SK-N-SH (cell line): Measurements from ENCODE around the gene CDSN. TPM values are rescaled to one million over a fixed set of nuclear protein-coding genes. Genes with fewer than 3 reads are reported as not detected.

Source experiments
- CTCF ChIA-PET: fragments of 300-600, 350-600 bp; formaldehyde crosslinking; extraction: SDS; loops from one replicate; lab custom pipeline; 2021; lab: Yijun Ruan, JAX
- POLR2A ChIA-PET: fragments of 350-600 bp; sonication (Branson Sonifier 250); formaldehyde crosslinking; extraction: SDS; loops from one replicate; lab custom pipeline; 2020; ENCODE audit warnings: antibody characterized with exemption, inconsistent platforms; lab: Yijun Ruan, JAX
- DNase-seq: peaks from one replicate; pipeline ENCODE4 v3.0.0; 2012
- H2AFZ ChIP-seq: fragments of 200-600 bp; sonication (generic); 2 replicates; pipeline ENCODE4 v1.8.1; 2016; ENCODE audit warnings: antibody characterized with exemption, mild to moderate bottlenecking, low read depth
- H3F3A ChIP-seq: fragments of 200-600 bp; sonication (generic); replicated peaks from 2 replicates; pipeline ENCODE3; 2016; ENCODE audit warnings: antibody characterized with exemption, mild to moderate bottlenecking; ENCODE audit not compliant: insufficient read depth
- H3K27ac ChIP-seq, 2 experiments: fragments of 200-500 bp in 1 of 2; fragments of 200-600 bp in 1 of 2; sonication (Bioruptor generic) in 1 of 2; sonication (generic), shearing (Covaris generic) in 1 of 2; 2 replicates each; pipeline versions ENCODE4 v1.5.1 to v1.6.1; 2014 to 2016; ENCODE audit warnings: low read depth in 2 of 2, inconsistent platforms in 1 of 2, low read length in 1 of 2, mild to moderate bottlenecking in 1 of 2, mixed read lengths in 1 of 2
- H3K27me3 ChIP-seq: fragments of 200-600 bp; sonication (generic), shearing (Covaris generic); 2 replicates; pipeline ENCODE4 v1.6.1; 2016; ENCODE audit warnings: mixed run types; ENCODE audit not compliant: insufficient read depth
- H3K36me3 ChIP-seq, 2 experiments: fragments of 200-500 bp in 1 of 2; fragments of 200-600 bp in 1 of 2; sonication (Bioruptor generic) in 1 of 2; sonication (generic) in 1 of 2; replicated peaks in 1 of 2; 2 replicates each; pipeline versions ENCODE3 to v1.5.1; 2014 to 2016; ENCODE audit warnings: low read length in 1 of 2, mild to moderate bottlenecking in 1 of 2; ENCODE audit not compliant: insufficient read depth in 2 of 2, control insufficient read depth in 1 of 2
- H3K4me1 ChIP-seq, 2 experiments: fragments of 200-500 bp in 1 of 2; fragments of 200-600 bp in 1 of 2; sonication (Bioruptor generic) in 1 of 2; sonication (generic), shearing (Covaris generic) in 1 of 2; 2 replicates each; pipeline versions ENCODE4 v1.5.1 to v1.6.1; 2014 to 2016; ENCODE audit warnings: low read depth in 1 of 2, low read length in 1 of 2, mixed run types in 1 of 2; ENCODE audit not compliant: insufficient read depth in 2 of 2, control insufficient read depth in 1 of 2
- H3K4me2 ChIP-seq: fragments of 200-600 bp; sonication (generic), shearing (Covaris generic); 2 replicates; pipeline ENCODE4 v1.6.1; 2017; ENCODE audit warnings: mixed run types
- H3K4me3 ChIP-seq, 2 experiments: fragments of 200-500 bp in 1 of 2; fragments of 200-600 bp in 1 of 2; sonication (Bioruptor generic) in 1 of 2; sonication (generic), shearing (Covaris generic) in 1 of 2; 2 replicates each; pipeline versions ENCODE4 v1.5.1 to v1.8.1; 2014 to 2016; ENCODE audit warnings: low read depth in 2 of 2, inconsistent platforms in 1 of 2, low read length in 1 of 2, mild to moderate bottlenecking in 1 of 2, mixed read lengths in 1 of 2, moderate library complexity in 1 of 2
- H3K79me2 ChIP-seq: fragments of 200-600 bp; sonication (generic); 2 replicates; pipeline ENCODE4 v1.8.1; 2017; ENCODE audit warnings: mild to moderate bottlenecking; ENCODE audit not compliant: insufficient read depth
- H3K9ac ChIP-seq: fragments of 200-600 bp; sonication (generic); 2 replicates; pipeline ENCODE4 v1.6.1; 2017; ENCODE audit warnings: mixed run types
- H3K9me2 ChIP-seq: fragments of 200-600 bp; sonication (generic); 2 replicates; pipeline ENCODE4 v1.6.1; 2017; ENCODE audit warnings: mixed run types
- H3K9me3 ChIP-seq: fragments of 200-600 bp; sonication (generic); 2 replicates; pipeline ENCODE4 v1.6.1; 2017; ENCODE audit warnings: mixed run types, mild to moderate bottlenecking, moderate library complexity
- H4K20me1 ChIP-seq: fragments of 200-600 bp; sonication (generic); 2 replicates; pipeline ENCODE4 v1.6.1; 2017; ENCODE audit warnings: mild to moderate bottlenecking, mixed run types; ENCODE audit not compliant: insufficient read depth
- FOSL2 ChIP-seq: IDR thresholded peaks from 2 replicates; pipeline ENCODE4 v1.4.0; 2012; ENCODE audit warnings: low read depth, mild to moderate bottlenecking, moderate library complexity, borderline replicate concordance
- MEF2A ChIP-seq: IDR thresholded peaks from 2 replicates; pipeline ENCODE4 v1.4.0; 2012; ENCODE audit warnings: low read depth, borderline replicate concordance
- SMC3 ChIP-seq: IDR thresholded peaks from 2 replicates; pipeline ENCODE4 v1.6.1; 2012; ENCODE audit warnings: low read depth, low read length, improper control_type of control experiment
- YY1 ChIP-seq: IDR thresholded peaks from 2 replicates; pipeline ENCODE4 v1.4.0; 2012; ENCODE audit warnings: low read depth, mild to moderate bottlenecking
- WGBS: methylation state at CpG from one replicate; pipeline ENCODE4 v1.1.6; 2017; ENCODE audit warnings: low lambda C conversion rate; 5-methylcytosine and 5-hydroxymethylcytosine counted together
- polyA plus RNA-seq, 3 experiments: library from polyadenylated mRNA; depleted of rRNA; stranded (reverse); fragments of >200 nt; gene quantifications; 2 replicates each; pipeline ENCODE4 v1.2.3, GENCODE V29; 2012
- TF ChIP-seq, protein P1 (sequence below): IDR thresholded peaks from 2 replicates; pipeline ENCODE4 v1.6.1; 2012; ENCODE audit warnings: mild to moderate bottlenecking, low read depth, low read length, moderate library complexity
- TF ChIP-seq, protein P2 (sequence below): IDR thresholded peaks from 2 replicates; pipeline ENCODE4 v1.4.0; 2012; ENCODE audit warnings: low read depth, borderline replicate concordance

Gene CDSN
- polyA plus RNA-seq, 1 of the 3 experiments (the other 2 are of a cell fraction) = 0.02 TPM

DNA sequence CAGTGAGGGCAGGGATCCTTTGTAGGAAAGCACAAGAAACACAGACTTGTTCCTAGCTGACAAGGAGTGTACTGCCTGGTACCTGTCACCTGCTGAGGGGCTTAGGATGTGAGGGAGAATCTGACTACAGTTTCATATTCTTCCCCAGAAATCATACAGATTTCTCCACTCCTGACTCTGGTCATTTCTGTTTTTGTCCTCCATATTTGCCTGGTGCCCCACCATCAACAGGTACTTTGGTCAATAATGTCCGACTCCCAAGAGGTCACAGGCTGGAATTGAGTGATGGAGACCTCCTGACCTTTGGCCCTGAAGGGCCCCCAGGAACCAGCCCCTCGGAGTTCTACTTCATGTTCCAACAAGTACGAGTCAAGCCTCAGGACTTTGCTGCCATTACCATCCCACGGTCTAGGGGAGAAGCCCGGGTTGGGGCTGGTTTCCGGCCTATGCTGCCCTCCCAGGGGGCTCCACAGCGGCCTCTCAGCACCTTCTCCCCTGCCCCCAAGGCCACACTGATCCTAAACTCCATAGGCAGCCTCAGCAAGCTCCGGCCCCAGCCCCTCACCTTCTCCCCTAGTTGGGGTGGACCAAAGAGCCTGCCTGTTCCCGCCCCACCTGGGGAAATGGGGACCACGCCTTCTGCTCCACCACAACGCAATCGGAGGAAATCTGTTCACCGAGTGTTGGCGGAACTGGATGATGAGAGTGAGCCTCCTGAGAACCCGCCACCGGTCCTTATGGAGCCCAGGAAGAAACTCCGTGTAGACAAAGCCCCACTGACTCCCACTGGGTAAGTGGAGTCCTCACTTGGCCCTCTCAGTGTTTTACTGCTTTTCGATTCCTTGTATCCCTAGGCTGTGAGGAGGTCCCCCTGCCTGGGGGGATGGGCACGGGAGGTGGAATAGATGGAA, 41.2 kb upstream of the CDSN start:
- peaks cover 9% of the 10 kb centered on the region for H3K79me2 ChIP-seq
- no peaks in the 10 kb centered on the region for H3K9me2 ChIP-seq
- no peak overlapping the region for H3K27ac ChIP-seq
- DNase-seq = no peak
- no peak for TF ChIP-seq YY1
- no peak for TF ChIP-seq SMC3
- no peak for TF ChIP-seq MEF2A
- TF ChIP-seq FOSL2 = no peak
- TF ChIP-seq, protein P1, sequence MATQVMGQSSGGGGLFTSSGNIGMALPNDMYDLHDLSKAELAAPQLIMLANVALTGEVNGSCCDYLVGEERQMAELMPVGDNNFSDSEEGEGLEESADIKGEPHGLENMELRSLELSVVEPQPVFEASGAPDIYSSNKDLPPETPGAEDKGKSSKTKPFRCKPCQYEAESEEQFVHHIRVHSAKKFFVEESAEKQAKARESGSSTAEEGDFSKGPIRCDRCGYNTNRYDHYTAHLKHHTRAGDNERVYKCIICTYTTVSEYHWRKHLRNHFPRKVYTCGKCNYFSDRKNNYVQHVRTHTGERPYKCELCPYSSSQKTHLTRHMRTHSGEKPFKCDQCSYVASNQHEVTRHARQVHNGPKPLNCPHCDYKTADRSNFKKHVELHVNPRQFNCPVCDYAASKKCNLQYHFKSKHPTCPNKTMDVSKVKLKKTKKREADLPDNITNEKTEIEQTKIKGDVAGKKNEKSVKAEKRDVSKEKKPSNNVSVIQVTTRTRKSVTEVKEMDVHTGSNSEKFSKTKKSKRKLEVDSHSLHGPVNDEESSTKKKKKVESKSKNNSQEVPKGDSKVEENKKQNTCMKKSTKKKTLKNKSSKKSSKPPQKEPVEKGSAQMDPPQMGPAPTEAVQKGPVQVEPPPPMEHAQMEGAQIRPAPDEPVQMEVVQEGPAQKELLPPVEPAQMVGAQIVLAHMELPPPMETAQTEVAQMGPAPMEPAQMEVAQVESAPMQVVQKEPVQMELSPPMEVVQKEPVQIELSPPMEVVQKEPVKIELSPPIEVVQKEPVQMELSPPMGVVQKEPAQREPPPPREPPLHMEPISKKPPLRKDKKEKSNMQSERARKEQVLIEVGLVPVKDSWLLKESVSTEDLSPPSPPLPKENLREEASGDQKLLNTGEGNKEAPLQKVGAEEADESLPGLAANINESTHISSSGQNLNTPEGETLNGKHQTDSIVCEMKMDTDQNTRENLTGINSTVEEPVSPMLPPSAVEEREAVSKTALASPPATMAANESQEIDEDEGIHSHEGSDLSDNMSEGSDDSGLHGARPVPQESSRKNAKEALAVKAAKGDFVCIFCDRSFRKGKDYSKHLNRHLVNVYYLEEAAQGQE = no peak
- TF ChIP-seq, protein P2, sequence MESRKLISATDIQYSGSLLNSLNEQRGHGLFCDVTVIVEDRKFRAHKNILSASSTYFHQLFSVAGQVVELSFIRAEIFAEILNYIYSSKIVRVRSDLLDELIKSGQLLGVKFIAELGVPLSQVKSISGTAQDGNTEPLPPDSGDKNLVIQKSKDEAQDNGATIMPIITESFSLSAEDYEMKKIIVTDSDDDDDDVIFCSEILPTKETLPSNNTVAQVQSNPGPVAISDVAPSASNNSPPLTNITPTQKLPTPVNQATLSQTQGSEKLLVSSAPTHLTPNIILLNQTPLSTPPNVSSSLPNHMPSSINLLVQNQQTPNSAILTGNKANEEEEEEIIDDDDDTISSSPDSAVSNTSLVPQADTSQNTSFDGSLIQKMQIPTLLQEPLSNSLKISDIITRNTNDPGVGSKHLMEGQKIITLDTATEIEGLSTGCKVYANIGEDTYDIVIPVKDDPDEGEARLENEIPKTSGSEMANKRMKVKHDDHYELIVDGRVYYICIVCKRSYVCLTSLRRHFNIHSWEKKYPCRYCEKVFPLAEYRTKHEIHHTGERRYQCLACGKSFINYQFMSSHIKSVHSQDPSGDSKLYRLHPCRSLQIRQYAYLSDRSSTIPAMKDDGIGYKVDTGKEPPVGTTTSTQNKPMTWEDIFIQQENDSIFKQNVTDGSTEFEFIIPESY = no peak
- H2AFZ ChIP-seq = no peak overlapping the region
- no peaks in the 10 kb centered on the region for H3K36me3 ChIP-seq
- H3F3A ChIP-seq = no peaks in the 10 kb centered on the region
- no peak overlapping the region for H3K9ac ChIP-seq
- no peaks in the 10 kb centered on the region for H3K27me3 ChIP-seq
- H3K4me1 ChIP-seq = peaks cover 0 to 18% of the 10 kb centered on the region in 2 experiments; a peak in 1 of 4 replicates
- H3K9me3 ChIP-seq = no peaks in the 10 kb centered on the region
- no peak overlapping the region for H3K4me3 ChIP-seq
- WGBS = 93% methylated on average over 19 of the region's 19 CpGs
- CTCF ChIA-PET = interaction anchor here (2.5 kb wide), 1 partner anchor 206 kb away, joined by 7 read pairs; no protein-coding TSS in a partner anchor
- no peak overlapping the region for H3K4me2 ChIP-seq
- POLR2A ChIA-PET = no interaction called here
- no peaks in the 10 kb centered on the region for H4K20me1 ChIP-seq
